SK-N-SH (cell line): ENCODE data around the gene LRP6. TPM values are rescaled to one million over a fixed set of nuclear protein-coding genes. Genes with fewer than 3 reads are reported as not detected.

ENCODE experiments used
- CTCF ChIA-PET: fragments of 300-600, 350-600 bp; formaldehyde crosslinking; extraction: SDS; loops from one replicate; lab custom pipeline; 2021; lab: Yijun Ruan, JAX
- POLR2A ChIA-PET: fragments of 350-600 bp; sonication (Branson Sonifier 250); formaldehyde crosslinking; extraction: SDS; loops from one replicate; lab custom pipeline; 2020; ENCODE audit warnings: antibody characterized with exemption, inconsistent platforms; lab: Yijun Ruan, JAX
- DNase-seq: peaks from one replicate; pipeline ENCODE4 v3.0.0; 2012
- H2AFZ ChIP-seq: fragments of 200-600 bp; sonication (generic); 2 replicates; pipeline ENCODE4 v1.8.1; 2016; ENCODE audit warnings: antibody characterized with exemption, mild to moderate bottlenecking, low read depth
- H3F3A ChIP-seq: fragments of 200-600 bp; sonication (generic); replicated peaks from 2 replicates; pipeline ENCODE3; 2016; ENCODE audit warnings: antibody characterized with exemption, mild to moderate bottlenecking; ENCODE audit not compliant: insufficient read depth
- H3K27ac ChIP-seq, 2 experiments: fragments of 200-500 bp in 1 of 2; fragments of 200-600 bp in 1 of 2; sonication (Bioruptor generic) in 1 of 2; sonication (generic), shearing (Covaris generic) in 1 of 2; 2 replicates each; pipeline versions ENCODE4 v1.5.1 to v1.6.1; 2014 to 2016; ENCODE audit warnings: low read depth in 2 of 2, inconsistent platforms in 1 of 2, low read length in 1 of 2, mild to moderate bottlenecking in 1 of 2, mixed read lengths in 1 of 2
- H3K27me3 ChIP-seq: fragments of 200-600 bp; sonication (generic), shearing (Covaris generic); 2 replicates; pipeline ENCODE4 v1.6.1; 2016; ENCODE audit warnings: mixed run types; ENCODE audit not compliant: insufficient read depth
- H3K36me3 ChIP-seq, 2 experiments: fragments of 200-500 bp in 1 of 2; fragments of 200-600 bp in 1 of 2; sonication (Bioruptor generic) in 1 of 2; sonication (generic) in 1 of 2; replicated peaks in 1 of 2; 2 replicates each; pipeline versions ENCODE3 to v1.5.1; 2014 to 2016; ENCODE audit warnings: low read length in 1 of 2, mild to moderate bottlenecking in 1 of 2; ENCODE audit not compliant: insufficient read depth in 2 of 2, control insufficient read depth in 1 of 2
- H3K4me1 ChIP-seq, 2 experiments: fragments of 200-500 bp in 1 of 2; fragments of 200-600 bp in 1 of 2; sonication (Bioruptor generic) in 1 of 2; sonication (generic), shearing (Covaris generic) in 1 of 2; 2 replicates each; pipeline versions ENCODE4 v1.5.1 to v1.6.1; 2014 to 2016; ENCODE audit warnings: low read depth in 1 of 2, low read length in 1 of 2, mixed run types in 1 of 2; ENCODE audit not compliant: insufficient read depth in 2 of 2, control insufficient read depth in 1 of 2
- H3K4me2 ChIP-seq: fragments of 200-600 bp; sonication (generic), shearing (Covaris generic); 2 replicates; pipeline ENCODE4 v1.6.1; 2017; ENCODE audit warnings: mixed run types
- H3K4me3 ChIP-seq, 2 experiments: fragments of 200-500 bp in 1 of 2; fragments of 200-600 bp in 1 of 2; sonication (Bioruptor generic) in 1 of 2; sonication (generic), shearing (Covaris generic) in 1 of 2; 2 replicates each; pipeline versions ENCODE4 v1.5.1 to v1.8.1; 2014 to 2016; ENCODE audit warnings: low read depth in 2 of 2, inconsistent platforms in 1 of 2, low read length in 1 of 2, mild to moderate bottlenecking in 1 of 2, mixed read lengths in 1 of 2, moderate library complexity in 1 of 2
- H3K79me2 ChIP-seq: fragments of 200-600 bp; sonication (generic); 2 replicates; pipeline ENCODE4 v1.8.1; 2017; ENCODE audit warnings: mild to moderate bottlenecking; ENCODE audit not compliant: insufficient read depth
- H3K9ac ChIP-seq: fragments of 200-600 bp; sonication (generic); 2 replicates; pipeline ENCODE4 v1.6.1; 2017; ENCODE audit warnings: mixed run types
- H3K9me2 ChIP-seq: fragments of 200-600 bp; sonication (generic); 2 replicates; pipeline ENCODE4 v1.6.1; 2017; ENCODE audit warnings: mixed run types
- H3K9me3 ChIP-seq: fragments of 200-600 bp; sonication (generic); 2 replicates; pipeline ENCODE4 v1.6.1; 2017; ENCODE audit warnings: mixed run types, mild to moderate bottlenecking, moderate library complexity
- H4K20me1 ChIP-seq: fragments of 200-600 bp; sonication (generic); 2 replicates; pipeline ENCODE4 v1.6.1; 2017; ENCODE audit warnings: mild to moderate bottlenecking, mixed run types; ENCODE audit not compliant: insufficient read depth
- CHD2 ChIP-seq: fragments of 150-350 bp; IDR thresholded peaks from 2 replicates; pipeline ENCODE4 v1.6.1; 2018; ENCODE audit warnings: low read length; ENCODE audit not compliant: partially characterized antibody
- EP300 ChIP-seq, 2 experiments: IDR thresholded peaks; 2 replicates each; pipeline versions ENCODE4 v1.4.0 to v1.6.1; 2012; ENCODE audit warnings: borderline replicate concordance in 1 of 2, low read depth in 1 of 2, low read length in 1 of 2
- EZH2phosphoT487 ChIP-seq: fragments of 200-600 bp; sonication (generic); IDR thresholded peaks from 2 replicates; pipeline ENCODE4 v1.6.1; 2017; ENCODE audit warnings: low read depth, mixed run types, mild to moderate bottlenecking, antibody characterized with exemption, moderate library complexity, borderline replicate concordance
- FOSL2 ChIP-seq: IDR thresholded peaks from 2 replicates; pipeline ENCODE4 v1.4.0; 2012; ENCODE audit warnings: low read depth, mild to moderate bottlenecking, moderate library complexity, borderline replicate concordance
- FOXJ3 ChIP-seq: sonication (generic); formaldehyde crosslinking; IDR thresholded peaks from 2 replicates; pipeline ENCODE4 v1.5.1; 2020; ENCODE audit warnings: mild to moderate bottlenecking, missing genetic modification reagents
- FOXM1 ChIP-seq: IDR thresholded peaks from 2 replicates; pipeline ENCODE4 v1.4.0; 2012; ENCODE audit warnings: low read depth, mild to moderate bottlenecking
- GABPA ChIP-seq: IDR thresholded peaks from 2 replicates; pipeline ENCODE4 v1.4.0; 2012; ENCODE audit warnings: low read depth, mild to moderate bottlenecking
- JUND ChIP-seq: IDR thresholded peaks from 2 replicates; pipeline ENCODE4 v1.4.0; 2012
- MEF2A ChIP-seq: IDR thresholded peaks from 2 replicates; pipeline ENCODE4 v1.4.0; 2012; ENCODE audit warnings: low read depth, borderline replicate concordance
- RFX5 ChIP-seq: IDR thresholded peaks from 2 replicates; pipeline ENCODE4 v1.6.1; 2012; ENCODE audit warnings: mild to moderate bottlenecking, improper control_type of control experiment, low read length
- RXRA ChIP-seq: IDR thresholded peaks from 2 replicates; pipeline ENCODE4 v1.4.0; 2012; ENCODE audit warnings: low read depth, mild to moderate bottlenecking, borderline replicate concordance
- SMC3 ChIP-seq: IDR thresholded peaks from 2 replicates; pipeline ENCODE4 v1.6.1; 2012; ENCODE audit warnings: low read depth, low read length, improper control_type of control experiment
- TCF12 ChIP-seq: IDR thresholded peaks from 2 replicates; pipeline ENCODE4 v1.4.0; 2012
- TEAD4 ChIP-seq: IDR thresholded peaks from 2 replicates; pipeline ENCODE4 v1.4.0; 2012; ENCODE audit warnings: mild to moderate bottlenecking, borderline replicate concordance; ENCODE audit not compliant: insufficient read depth
- WGBS: methylation state at CpG from one replicate; pipeline ENCODE4 v1.1.6; 2017; ENCODE audit warnings: low lambda C conversion rate; 5-methylcytosine and 5-hydroxymethylcytosine counted together
- polyA plus RNA-seq, 3 experiments: library from polyadenylated mRNA; depleted of rRNA; stranded (reverse); fragments of >200 nt; gene quantifications; 2 replicates each; pipeline ENCODE4 v1.2.3, GENCODE V29; 2012
- TF ChIP-seq, protein P1 (sequence below): IDR thresholded peaks from 2 replicates; pipeline ENCODE4; 2012
- TF ChIP-seq, protein P2 (sequence below): IDR thresholded peaks from 2 replicates; pipeline ENCODE4 v1.4.0; 2012; ENCODE audit warnings: low read depth, borderline replicate concordance
- TF ChIP-seq, protein P3 (sequence below): IDR thresholded peaks from 2 replicates; pipeline ENCODE4 v1.6.1; 2012; ENCODE audit warnings: mild to moderate bottlenecking, low read depth, low read length, moderate library complexity
- TF ChIP-seq, protein P4 (sequence below): fragments of 200-600 bp; sonication (generic); IDR thresholded peaks from 2 replicates; pipeline ENCODE4 v1.6.1; 2017; ENCODE audit warnings: antibody characterized with exemption, mild to moderate bottlenecking, moderate library complexity

Gene LRP6
- polyA plus RNA-seq, 1 of the 3 experiments (the other 2 are of a cell fraction): 13.7 TPM

DNA sequence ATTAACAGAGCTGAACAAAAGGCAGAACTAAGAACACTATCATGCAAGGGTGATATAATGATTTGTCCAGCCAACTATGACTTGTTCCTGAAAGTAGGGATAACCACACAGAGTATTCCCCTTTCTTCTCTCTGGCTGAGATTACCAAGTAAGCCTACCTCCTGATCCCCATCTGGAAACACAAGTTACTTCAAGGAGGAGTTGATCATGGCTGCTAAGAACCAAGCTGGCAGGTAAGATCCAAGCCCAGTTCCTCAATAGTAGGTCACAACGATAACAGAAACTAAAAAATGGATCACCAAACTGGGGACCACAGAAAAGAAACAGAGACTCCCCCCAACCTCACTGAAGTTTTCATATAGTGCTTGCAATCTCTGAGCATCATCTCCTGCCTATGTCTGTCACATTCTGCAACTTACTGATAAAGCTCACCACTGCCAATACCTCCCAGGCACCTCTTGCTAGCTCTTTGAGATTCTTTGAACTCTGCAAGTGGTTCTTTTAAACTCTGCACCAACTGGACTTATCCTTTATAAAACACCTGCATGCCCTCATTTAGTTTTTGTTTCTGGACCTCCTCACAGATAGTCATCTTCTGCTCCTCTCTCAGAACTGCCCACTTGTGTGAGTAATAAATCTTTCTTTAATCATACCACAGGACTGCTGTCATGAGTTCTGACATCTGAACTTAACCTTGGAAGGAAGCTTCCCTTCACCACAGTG lies 76.6 kb downstream of the LRP6 start:
- Histone ChIP-seq H3K9me3 (no peaks in the 10 kb centered on the region), H3K9ac (no peak overlapping the region), H3K27me3 (no peaks in the 10 kb centered on the region), H3K36me3 (peaks cover 0 to 12% of the 10 kb centered on the region in 2 experiments), H3F3A (peaks cover 8% of the 10 kb centered on the region), H3K4me3 (no peak overlapping the region), H3K79me2 (peaks cover 64% of the 10 kb centered on the region), H2AFZ (no peak overlapping the region), H3K4me2 (no peak overlapping the region), H3K27ac (no peak overlapping the region), H4K20me1 (no peaks in the 10 kb centered on the region; the same call in 1 of the 2 replicates), H3K9me2 (no peaks in the 10 kb centered on the region), H3K4me1 (peaks cover 2 to 12% of the 10 kb centered on the region in 2 experiments; a peak in 3 of 4 replicates)
- WGBS: 94% methylated on average over 1 of the region's 1 CpG
- peak; percentile 32; the same call in 1 of the 2 replicates for TF ChIP-seq TCF12
- TF ChIP-seq, protein P1, sequence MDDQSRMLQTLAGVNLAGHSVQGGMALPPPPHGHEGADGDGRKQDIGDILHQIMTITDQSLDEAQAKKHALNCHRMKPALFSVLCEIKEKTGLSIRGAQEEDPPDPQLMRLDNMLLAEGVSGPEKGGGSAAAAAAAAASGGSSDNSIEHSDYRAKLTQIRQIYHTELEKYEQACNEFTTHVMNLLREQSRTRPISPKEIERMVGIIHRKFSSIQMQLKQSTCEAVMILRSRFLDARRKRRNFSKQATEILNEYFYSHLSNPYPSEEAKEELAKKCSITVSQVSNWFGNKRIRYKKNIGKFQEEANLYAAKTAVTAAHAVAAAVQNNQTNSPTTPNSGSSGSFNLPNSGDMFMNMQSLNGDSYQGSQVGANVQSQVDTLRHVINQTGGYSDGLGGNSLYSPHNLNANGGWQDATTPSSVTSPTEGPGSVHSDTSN: peak; percentile 53; the same call in 1 of the 2 replicates
- TF ChIP-seq FOSL2: 0 out of 2 replicates have a peak, but pooled peaks have one; percentile 5
- TF ChIP-seq, protein P2, sequence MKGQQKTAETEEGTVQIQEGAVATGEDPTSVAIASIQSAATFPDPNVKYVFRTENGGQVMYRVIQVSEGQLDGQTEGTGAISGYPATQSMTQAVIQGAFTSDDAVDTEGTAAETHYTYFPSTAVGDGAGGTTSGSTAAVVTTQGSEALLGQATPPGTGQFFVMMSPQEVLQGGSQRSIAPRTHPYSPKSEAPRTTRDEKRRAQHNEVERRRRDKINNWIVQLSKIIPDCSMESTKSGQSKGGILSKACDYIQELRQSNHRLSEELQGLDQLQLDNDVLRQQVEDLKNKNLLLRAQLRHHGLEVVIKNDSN: no peak
- ChIA-PET CTCF (interaction anchor here (0.8 to 1.0 kb wide), 3 partner anchors 9 to 160 kb away, joined by 3 read pairs; partner anchors contain the start of gene MANSC1), POLR2A (no interaction called here)
- no peak for DNase-seq

DNA sequence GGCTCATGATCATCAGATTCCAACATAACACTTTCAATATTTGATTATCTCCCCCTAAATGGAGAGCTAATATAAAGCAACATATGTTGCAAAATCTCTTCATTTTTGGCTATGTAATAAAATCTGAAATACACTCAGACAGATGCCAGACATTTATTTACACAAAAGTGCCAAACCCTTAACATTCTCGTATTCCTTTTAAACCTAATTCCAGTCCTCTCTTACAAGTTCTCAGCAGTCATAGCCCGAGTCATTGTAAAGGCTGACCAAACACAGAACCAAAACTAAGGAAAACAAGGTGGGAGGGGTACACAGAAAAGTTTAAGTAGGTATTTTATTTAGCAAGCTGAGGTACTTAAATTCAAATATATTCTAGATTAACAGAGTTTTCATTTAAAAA lies 81.4 kb downstream of the LRP6 start:
- Histone ChIP-seq H3F3A (peaks cover 28% of the 10 kb centered on the region), H3K79me2 (peaks cover 29% of the 10 kb centered on the region), H3K4me2 (no peak overlapping the region), H3K9ac (no peak overlapping the region), H3K9me2 (no peaks in the 10 kb centered on the region), H3K36me3 (peaks cover 13 to 20% of the 10 kb centered on the region in 2 experiments), H4K20me1 (no peaks in the 10 kb centered on the region; the same call in 1 of the 2 replicates), H3K4me3 (no peak overlapping the region), H3K4me1 (peaks cover 5 to 24% of the 10 kb centered on the region in 2 experiments), H2AFZ (no peak overlapping the region), H3K27me3 (no peaks in the 10 kb centered on the region), H3K27ac (no peak overlapping the region), H3K9me3 (no peaks in the 10 kb centered on the region)
- CTCF ChIA-PET: interaction anchor here (0.5 kb wide), 1 partner anchor 28 kb away, joined by 3 read pairs; no protein-coding TSS in a partner anchor
- 73% methylated on average over 2 of the region's 2 CpGs for WGBS
- DNase-seq: no peak
- POLR2A ChIA-PET: no interaction called here
- TF ChIP-seq FOXM1 (no peak), GABPA (no peak), EZH2phosphoT487 (no peak), JUND (no peak), TEAD4 (no peak), MEF2A (no peak), CHD2 (no peak), TCF12 (no peak), SMC3 (no peak), EP300 (IDR thresholded peaks at IDR 0.05; ENCODE audit: borderline replicate concordance in 1 of 2, low read depth in 1 of 2, low read length in 1 of 2) (no peak), RXRA (no peak), RFX5 (no peak), FOXJ3 (CRISPR knock-in tag) (no peak)
- TF ChIP-seq, protein P3, sequence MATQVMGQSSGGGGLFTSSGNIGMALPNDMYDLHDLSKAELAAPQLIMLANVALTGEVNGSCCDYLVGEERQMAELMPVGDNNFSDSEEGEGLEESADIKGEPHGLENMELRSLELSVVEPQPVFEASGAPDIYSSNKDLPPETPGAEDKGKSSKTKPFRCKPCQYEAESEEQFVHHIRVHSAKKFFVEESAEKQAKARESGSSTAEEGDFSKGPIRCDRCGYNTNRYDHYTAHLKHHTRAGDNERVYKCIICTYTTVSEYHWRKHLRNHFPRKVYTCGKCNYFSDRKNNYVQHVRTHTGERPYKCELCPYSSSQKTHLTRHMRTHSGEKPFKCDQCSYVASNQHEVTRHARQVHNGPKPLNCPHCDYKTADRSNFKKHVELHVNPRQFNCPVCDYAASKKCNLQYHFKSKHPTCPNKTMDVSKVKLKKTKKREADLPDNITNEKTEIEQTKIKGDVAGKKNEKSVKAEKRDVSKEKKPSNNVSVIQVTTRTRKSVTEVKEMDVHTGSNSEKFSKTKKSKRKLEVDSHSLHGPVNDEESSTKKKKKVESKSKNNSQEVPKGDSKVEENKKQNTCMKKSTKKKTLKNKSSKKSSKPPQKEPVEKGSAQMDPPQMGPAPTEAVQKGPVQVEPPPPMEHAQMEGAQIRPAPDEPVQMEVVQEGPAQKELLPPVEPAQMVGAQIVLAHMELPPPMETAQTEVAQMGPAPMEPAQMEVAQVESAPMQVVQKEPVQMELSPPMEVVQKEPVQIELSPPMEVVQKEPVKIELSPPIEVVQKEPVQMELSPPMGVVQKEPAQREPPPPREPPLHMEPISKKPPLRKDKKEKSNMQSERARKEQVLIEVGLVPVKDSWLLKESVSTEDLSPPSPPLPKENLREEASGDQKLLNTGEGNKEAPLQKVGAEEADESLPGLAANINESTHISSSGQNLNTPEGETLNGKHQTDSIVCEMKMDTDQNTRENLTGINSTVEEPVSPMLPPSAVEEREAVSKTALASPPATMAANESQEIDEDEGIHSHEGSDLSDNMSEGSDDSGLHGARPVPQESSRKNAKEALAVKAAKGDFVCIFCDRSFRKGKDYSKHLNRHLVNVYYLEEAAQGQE: no peak
- TF ChIP-seq, protein P2: no peak
- TF ChIP-seq, protein P4, sequence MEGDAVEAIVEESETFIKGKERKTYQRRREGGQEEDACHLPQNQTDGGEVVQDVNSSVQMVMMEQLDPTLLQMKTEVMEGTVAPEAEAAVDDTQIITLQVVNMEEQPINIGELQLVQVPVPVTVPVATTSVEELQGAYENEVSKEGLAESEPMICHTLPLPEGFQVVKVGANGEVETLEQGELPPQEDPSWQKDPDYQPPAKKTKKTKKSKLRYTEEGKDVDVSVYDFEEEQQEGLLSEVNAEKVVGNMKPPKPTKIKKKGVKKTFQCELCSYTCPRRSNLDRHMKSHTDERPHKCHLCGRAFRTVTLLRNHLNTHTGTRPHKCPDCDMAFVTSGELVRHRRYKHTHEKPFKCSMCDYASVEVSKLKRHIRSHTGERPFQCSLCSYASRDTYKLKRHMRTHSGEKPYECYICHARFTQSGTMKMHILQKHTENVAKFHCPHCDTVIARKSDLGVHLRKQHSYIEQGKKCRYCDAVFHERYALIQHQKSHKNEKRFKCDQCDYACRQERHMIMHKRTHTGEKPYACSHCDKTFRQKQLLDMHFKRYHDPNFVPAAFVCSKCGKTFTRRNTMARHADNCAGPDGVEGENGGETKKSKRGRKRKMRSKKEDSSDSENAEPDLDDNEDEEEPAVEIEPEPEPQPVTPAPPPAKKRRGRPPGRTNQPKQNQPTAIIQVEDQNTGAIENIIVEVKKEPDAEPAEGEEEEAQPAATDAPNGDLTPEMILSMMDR: no peak
